ENCODE measurements around the gene WIZ.

The WIZ gene

DNA sequence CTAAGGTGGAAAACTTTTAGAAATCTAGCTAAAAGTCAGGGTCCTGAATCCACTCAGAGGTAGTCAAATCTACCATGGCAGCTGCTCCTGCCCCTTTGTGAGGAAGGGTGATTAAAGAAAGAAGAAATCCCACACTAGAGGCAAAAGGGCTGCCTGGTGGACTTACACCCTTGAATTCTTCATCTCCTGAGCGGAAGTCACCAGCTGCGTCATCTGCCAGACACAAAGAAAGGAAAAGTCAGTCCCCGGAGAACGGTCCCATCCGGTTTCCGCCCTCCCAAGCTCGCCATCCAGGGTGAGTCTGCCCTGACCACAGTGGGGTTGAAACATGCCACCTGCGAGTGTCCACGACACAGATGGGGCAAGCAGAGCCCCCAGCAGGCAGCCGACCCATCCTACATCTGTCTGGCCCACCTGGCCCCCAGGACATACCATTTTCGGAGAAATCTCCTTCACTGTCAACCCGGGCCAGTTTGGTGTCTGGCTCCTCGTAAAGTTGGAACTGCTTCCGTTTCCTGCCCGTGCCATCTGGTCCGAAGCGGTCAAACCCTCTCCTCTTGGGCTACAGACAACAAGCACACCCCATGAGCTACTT is 77.9 kb downstream of the WIZ start:
- DNase-seq (ENCODE audit: low read depth, low spot score): no peak
- no peak overlapping the region for H3K4me3 ChIP-seq (ENCODE audit: low read length)

- DNase-seq (ENCODE audit: low read depth, low spot score): no peak
- no peak overlapping the region for H3K4me3 ChIP-seq (ENCODE audit: low read length)
Observed at GRCh38 chr19:15371119-15371518, 78.6 kb downstream of the WIZ start.
